Left renal cortex interstitium (tissue), 4 donors: ENCODE data around the gene CMTM2. TPM values are rescaled to one million over a fixed set of nuclear protein-coding genes. Genes with fewer than 3 reads are reported as not detected.
"Not testable (repeated sequence)": the region's sequence is repeated elsewhere in the genome, so short reads cannot be mapped to it uniquely, and the experiment has no call there.

Source experiments
- DNase-seq, 4 donors: peaks; one replicate each; pipeline ENCODE4 v3.0.0-alpha.2; 2013; ENCODE audit warnings: low read depth in 4 of 4, low spot score in 2 of 4, missing footprints in 1 of 4
- polyA plus RNA-seq, 4 donors: library from polyadenylated mRNA; unstranded; fragments of 120-200 nt; gene quantifications; one replicate each; pipeline ENCODE4 v1.2.1, GENCODE V29; 2013; ENCODE audit not compliant: insufficient read length in 4 of 4

CMTM2 gene
- polyA plus RNA-seq, 4 donors = 0.31 to 1.5 (median 1.1) TPM; not detected in 1

DNA sequence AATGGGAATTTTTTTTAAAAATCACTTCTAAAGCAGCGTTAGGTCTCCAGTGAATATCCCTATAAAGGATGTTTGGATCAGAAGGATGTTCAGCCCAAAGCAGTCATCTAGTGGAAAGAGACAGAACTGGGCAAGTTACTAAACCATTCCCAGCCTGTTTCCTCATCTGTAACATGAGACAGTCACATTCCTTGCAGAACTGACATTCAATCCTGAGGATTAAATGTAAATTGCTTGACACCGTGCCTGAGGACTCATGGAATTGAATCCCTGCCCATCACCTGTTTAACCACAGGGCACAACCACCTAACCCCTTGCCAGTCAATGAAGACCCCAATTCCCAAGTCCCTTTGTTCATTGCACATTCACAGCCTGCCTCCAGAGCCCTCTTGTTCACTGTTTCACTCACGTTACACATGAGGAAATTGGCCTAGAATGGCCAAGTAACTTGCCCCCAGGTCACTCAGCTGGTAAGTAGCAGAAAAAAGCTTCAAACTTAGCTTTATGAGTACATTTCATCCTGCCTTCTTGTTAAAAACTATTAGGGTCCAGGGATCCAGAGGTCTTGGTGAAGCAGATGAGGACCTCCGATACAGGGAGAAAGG, 1.4 kb downstream of the CMTM2 start:
- DNase-seq = peak in 1 of 4 donors; percentile 16

DNA sequence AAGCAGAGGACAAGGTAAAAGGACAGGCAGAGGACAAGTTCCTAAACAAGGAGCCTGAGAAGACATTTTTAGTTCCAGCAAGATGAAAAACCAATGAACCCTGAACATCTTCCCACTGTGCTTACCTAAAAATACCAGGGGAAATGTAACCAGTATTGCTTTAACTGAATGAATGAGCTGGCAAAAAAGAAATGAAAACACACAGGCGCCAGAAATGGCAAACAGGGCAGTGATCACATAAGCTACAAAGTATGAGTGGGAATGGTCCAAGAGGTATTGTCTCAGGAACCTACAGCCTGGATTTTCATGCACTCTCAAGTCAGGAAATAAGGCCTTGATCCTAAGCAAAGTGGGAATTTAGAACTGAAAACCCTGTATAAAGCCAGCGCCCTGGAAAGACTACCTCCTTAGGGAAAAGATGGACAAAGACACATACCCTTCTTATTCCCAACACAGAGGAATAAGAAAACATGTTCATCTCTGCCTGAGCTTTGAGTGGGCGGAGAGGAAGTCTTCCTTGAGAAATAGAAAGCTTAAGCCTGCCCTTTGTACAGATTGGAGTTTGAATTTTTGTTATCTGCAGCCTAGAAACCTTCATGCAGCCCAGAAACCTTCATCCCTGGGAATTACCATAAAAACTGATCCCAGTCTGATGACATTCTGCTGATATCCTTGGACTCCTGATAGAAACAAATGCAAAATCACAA, 2.1 kb downstream of the CMTM2 start:
- DNase-seq = no peak

DNA sequence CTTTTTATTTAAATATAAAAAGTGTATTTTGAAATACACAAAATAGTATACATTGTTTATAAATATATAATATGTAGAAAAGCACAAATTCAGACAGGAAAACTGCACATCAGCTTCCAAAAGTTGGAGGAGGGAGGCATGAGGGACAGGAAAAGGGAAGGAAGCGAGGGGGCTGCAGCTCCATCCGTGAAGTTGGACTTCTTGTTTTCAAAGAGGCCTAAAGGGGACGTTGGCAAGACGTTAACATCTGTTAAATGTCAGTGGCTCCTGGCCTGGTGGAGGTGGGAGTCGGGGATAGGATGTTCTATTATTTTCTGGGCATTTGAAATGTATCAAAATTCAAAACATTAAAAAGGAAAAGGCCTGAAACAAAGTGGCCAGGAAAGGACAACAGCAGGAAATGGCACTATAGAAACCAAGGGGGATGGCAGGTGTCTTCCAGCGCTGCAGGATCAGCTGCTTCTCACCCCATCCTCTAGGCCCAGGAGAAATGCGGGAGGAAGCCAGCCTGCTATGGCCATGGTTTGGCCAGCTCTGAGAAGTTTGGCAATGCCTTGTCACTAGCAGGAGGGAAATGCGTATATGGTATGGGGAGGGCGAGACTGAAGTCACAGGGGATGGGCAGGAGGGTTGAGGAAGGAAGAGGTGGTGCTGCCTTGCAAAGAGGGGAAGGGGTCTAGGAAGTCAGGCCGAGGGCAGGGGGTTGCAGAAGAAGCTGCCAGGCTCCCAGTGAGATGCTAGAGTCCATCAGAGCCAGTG, 6.4 kb downstream of the CMTM2 start:
- DNase-seq = no peak

DNA sequence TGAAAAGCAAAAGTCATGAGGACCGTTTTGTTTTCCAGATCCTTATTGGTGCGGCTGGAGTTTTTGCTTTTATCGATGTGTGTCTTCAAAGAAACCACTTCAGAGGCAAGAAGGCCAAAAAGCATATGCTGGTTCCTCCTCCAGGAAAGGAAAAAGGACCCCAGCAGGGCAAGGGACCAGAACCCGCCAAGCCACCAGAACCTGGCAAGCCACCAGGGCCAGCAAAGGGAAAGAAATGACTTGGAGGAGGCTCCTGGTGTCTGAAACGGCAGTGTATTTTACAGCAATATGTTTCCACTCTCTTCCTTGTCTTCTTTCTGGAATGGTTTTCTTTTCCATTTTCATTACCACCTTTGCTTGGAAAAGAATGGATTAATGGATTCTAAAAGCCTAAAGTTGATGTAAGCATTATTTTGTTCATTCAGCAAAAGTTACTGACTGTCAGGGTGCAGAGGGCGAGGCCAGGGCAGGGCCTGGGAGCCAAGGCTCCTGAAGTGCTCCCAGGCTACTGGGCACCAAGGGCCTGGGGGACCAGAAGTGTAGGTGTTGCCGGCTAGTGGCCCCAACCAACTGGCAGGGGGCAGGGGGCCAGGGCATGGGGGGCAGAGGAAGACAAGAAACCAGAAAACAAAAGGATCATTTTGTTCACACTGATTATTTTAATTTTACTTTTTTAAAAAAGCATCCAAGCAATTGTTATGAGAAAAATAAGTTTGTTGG, 8.8 kb downstream of the CMTM2 start:
- no peak for DNase-seq

DNA sequence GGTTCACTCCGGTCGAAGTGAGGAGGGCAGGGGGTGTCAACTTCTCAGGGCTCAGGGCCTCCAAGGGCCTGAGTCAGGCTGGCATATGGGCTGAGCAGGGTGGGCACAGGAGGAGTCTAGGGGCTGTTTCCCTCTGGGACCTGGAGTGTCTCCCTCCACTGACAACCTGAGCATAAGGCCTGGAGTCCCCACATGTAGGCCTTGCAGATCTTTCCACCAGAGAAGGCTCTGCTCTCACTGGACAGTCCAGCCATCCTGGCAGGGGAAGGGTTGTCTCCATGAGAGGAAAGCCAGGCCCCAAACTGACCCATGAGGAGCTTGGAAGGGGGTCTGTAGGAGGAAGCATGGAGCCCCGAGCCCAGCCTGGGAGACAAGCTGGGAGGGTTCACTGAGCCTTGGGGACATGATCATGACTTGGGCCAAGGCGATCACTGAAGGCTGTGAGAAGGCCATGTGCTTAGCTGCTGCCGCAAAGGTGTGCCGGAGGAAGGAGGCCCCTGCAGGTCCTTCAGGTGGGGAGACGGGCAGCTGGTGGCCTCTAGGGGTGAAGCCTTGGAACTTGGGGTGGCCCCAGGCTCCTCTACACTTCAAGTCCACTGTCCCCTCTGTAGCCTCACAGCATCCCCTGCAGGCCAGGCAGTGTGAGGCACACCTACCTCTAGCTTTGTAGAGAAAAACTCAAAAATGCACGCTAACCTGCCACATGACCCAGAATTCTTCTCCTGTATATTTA, 9.9 kb downstream of the CMTM2 start:
- no peak for DNase-seq

DNA sequence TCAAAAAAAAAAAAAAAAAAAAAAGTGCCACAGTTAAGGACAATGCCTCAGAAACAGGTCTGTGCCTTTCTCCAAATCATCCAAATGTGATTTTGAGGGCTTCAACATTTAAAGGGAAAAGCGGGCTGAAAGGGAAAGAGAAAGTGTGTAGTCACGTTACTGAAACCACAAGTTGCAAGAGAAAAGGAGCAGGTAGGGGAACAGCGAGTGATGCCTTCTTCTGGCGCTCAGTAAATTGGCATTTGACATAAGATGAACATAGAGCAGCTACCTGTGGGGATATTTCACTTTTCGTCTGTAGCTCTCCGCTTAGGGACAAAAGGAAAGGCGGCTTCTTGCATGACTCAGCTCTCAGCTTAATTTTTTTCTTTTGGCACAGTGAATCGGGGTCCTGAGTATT, 11.1 kb downstream of the CMTM2 start:
- no peak for DNase-seq

DNA sequence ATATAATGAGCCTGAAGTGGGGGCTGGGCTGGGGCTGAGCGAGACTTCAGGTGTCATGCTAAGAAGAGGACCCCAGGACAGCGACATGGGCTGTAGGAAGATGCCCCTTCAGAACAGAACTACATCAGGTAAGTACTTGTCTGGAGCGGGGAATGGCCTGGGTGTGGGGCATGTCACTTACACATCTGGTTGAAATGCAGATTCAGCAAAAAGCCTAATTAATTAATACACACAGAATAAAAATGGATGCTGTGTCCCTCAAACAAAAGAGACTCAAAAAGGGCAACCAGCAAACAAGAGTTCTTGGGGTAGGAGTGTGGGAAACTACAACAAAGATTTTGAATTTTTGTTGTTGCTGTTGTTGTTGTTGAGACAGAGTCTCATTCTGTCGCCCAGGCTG, 11.8 kb downstream of the CMTM2 start:
- DNase-seq = no peak

DNA sequence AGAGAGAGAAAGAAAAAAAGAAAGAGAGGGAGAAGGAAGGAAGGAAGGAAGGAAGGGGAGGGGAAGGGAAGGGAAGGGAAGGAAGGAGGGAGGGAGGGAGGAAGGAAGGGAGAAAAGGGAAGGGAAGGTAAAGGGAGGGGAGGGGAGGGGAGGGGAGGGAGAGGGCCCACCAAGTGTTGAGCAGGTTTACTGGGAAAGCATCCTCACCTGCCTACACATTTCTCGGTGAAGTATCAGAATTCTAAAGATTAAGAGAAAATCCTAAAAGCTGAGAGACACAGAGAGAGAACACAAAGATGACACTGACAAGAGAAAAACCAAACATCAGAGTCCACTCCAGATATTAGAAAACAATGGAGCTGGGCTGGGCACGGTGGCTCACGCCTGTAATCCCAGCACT, 13.0 kb downstream of the CMTM2 start:
- DNase-seq = no peak

DNA sequence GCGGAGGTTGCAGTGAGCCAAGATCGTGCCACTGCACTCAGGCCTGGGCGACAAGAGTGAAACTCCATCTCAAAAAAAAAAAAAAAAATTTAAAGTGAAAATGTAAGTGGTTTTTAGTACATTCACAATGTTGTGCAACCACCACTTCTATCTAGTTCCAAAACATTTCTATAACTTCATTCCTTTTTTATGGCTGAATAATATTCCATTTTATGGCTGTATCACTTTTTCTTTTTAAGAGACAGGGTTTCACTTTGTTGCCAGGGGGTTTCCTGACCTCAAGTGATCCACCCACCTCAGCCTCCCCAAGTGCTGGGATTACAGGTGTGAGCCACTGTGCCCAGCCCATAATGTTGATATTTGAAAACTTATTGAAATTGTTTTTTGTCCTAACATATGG, 13.6 kb downstream of the CMTM2 start:
- no peak for DNase-seq

DNA sequence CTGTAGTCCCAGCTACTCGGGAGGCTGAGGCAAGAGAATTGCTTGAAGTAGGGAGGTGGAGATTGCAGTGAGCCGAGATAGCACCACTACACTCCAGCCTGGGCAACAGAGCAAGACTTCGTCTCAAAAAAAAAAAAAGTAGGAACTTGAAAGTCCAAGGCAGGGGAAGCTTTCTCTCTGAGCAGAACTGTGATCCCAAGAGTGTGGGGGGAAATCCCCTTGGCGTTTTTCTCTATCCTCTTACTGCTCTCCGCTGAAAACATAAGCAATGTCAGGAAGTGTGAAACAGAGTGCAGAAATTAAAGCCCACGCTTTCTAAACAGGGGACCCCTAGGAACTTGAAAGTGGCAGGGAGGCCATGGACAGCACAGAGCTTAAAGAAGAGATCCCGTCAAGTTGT, 15.5 kb downstream of the CMTM2 start:
- DNase-seq = no peak

DNA sequence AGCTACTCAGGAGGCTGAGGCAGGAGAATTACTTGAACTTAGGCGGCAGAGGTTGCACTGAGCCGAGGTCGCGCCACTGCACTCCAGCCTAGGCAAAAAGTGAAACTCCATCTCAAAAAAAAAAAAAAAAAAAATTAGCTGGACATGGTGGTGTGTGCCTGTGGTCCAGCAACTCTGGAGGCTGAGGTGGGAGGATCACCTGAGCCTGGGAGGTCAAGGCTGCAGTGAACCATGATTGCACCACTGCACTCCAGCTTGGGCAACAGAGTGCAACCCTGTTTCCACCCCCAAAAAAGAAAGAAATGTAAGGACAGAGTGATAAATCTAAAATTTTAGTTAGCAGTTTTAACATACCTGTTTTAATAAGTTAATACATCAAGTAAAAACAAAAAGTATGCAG, 17.3 kb downstream of the CMTM2 start:
- not testable (repeated sequence) for DNase-seq

DNA sequence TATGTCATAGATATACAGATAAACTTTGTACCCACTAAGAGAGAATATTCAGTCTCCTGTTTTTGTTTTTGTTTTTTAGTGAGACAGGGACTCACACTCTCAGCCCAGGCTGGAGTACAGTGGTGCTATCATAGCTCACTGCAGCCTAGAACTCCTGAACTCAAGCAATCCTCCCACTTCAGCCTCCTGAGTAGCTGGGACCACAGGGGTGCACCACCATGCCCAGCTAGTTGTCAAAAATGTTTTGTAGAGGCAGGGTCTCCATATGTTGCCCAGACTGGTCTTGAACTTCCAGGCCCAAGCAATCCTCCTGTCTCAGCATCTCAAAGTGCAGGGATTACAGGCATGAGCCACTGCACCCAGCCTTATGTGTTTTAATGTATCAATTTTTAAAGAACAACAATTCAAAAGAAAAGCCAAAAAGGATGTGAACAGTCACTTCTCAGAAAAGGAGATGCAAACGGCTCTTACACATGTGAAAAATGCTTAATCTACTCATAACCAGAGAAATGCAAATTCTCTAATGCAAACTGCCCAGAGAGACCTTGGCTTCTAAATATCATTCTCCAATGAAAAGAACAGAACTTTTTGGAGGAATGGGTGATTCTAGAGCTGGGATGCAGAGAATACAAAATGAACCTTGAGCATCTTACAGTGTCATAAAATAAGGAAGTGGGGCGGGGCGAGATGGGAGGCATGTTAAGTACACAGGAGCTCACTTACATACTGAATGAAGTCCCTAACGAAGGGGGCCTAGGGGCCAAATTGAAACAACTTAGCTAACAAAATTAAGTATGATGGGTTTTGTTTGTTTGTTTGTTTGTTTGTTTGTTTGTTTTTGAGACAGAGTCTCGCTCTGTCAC, 18.0 kb downstream of the CMTM2 start:
- no peak for DNase-seq

DNA sequence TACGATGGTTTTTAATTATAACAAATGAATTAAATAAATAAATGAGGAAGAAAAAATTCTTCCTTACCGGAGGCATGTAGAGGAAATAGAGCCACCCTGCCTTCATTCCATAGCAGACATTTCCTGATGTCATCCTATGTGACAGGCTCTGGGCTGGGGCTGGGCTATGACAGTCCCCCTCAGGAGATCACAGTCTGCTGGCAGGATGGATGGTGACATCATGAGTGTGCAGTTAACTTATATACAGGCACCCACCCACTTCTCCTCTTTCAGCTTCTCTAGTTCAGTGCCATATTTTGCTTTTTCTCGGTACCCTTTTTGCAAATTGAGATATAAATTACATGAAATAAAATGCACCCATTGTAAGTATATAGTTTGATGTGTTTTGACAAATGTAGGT, 18.8 kb downstream of the CMTM2 start:
- no peak for DNase-seq

DNA sequence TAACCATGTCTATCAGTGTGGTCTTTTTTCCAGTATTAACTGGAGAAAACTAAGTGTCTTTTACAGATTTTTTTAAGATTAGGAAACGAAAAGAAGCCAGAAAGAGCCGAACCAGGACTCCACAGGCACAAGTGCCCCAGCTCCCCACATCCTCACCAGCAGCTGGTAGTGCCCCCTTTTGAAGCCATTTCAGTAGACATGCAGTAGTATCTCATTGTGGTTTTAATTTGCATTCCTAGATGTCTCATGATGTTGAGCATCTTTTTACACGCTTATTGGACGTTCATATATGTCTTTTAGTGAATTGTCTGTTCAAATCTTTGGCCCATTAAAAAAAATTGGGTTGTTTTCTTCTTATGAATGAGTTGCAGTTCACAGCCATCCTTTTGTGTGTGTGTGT, 20.5 kb downstream of the CMTM2 start:
- no peak for DNase-seq

DNA sequence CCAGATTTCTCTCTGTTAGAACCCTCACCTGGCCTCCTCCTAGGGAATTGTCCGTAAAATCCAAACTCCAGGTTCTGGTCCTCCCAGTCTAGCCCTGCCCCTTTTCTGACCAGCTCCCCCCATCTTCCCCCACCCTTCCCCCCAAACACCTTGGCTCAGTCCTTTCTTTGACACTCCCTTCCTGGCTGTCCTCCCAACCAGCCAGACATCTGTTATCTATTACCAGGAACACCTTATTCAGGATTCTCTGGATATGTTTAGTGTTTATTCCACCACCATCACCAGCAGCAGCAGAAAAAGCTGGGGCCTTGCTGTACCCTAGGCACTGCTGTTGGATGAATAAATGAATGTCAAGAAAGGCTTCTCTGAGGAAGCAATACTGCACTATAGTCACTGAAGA, 21.2 kb downstream of the CMTM2 start:
- DNase-seq = no peak

DNA sequence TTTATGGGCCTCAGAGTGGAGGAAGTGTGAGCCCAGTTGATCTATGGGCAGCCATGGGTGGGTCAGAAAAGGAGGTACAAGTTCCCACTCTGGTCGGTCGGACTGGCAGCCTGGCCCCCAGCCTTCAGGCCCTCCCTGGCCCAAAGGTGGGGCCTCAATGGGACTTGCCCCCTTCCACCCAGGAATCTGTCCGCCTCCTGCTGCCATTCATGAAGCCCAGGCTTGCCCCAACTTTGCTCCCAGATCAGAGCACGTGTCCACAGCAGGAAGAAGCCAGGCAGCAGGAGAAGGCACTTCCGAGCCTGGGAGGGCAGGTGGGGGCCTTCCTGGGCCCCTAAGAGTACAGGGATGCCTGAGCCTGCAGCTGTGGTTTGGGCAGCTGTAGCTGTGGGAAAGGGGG, 22.2 kb downstream of the CMTM2 start:
- no peak for DNase-seq

DNA sequence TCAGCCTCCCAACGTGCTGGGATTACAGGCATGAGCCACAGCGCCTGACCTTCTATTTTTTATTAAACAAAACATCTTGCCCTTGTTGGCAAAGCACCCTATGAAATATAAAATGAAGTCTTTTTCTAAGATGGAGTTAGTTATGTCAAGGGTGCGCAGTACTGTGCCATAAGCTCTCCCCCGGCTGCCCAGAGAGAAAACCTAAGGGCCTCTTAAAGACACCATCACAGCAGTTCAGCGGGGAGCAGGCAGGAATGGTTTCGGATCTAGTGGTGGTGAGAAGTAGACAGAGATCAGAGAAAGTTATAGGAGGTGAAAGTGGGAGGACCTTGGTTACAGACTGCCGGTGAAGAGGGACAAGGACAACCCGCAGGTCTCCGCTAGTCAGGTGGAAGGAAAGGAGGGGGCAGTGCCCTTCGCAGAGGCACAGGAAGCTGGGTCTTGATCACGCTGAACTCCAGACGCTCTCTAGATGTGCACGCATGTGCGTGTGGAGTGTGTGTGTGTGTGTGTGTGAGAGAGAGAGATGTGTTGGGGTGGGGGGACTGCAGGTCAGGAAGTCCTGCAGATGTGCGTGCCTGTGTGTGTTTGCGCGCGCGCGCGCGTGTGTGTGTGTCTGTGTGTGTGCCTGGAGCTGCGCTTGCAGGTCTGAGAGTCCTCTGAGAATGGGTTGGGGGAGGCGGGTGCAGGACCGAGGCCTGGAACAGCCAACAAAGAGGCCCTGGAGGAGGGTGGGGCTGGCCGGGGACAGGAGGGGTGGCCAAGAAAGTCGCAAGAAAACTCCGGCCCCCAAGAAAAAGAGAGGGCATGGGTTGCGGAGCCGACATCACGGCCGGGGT, 24.5 kb downstream of the CMTM2 start:
- DNase-seq = peak in 2 of 4 donors; percentile 53 to 73

DNA sequence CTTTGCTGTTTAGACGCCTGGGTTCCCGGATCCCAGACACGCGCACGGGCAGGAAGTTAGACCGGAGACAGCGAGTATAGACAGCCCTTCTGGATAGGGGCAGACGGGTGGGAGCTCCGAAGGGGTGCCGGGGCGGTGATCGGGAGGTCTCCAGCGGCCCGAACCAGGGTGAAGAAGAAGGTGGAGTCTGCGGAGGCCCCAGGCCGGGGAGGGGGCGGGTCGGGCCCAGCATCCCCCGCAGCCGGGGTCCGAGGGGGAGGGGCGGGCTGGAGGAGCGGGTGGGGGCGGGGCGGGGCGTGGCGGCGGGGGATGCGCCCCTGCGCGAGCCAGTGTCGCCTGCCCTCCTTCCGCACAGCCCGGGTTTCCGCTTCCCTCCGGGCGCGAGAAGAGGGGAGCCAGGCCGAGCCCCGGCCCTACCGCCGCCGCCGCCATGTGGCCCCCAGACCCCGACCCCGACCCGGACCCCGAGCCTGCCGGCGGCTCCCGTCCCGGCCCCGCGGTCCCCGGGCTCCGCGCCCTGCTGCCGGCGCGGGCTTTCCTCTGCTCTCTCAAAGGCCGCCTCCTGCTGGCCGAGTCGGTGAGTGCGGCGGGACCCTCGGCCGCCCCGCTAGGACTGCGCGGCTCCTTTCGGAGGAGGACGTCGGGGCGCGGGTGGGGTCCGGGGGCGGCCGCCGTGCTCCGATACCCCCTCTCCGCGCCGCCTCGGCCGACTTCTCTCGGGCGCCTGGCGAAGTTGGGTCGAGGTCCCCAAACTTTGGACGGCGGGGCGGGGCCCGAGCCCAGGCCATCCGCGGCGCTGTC, 25.3 kb downstream of the CMTM2 start, which contains the start of gene CMTM3:
CMTM3 (plus strand) TSS at position 329 of the 801 bp plus-strand sequence; CDS start at position 431, 102 bp downstream.
- peak in 2 of 4 donors; percentile 56 to 64 for DNase-seq
